Uterus (tissue), 2 donors: ENCODE measurements around the gene EVX1.

Source experiments
- POLR2A ChIP-seq, 2 donors: fragments of 450-650 bp; IDR thresholded peaks; one replicate each; pipeline ENCODE4 v1.6.1; 2016; ENCODE audit warnings: antibody characterized with exemption in 2 of 2, mild to moderate bottlenecking in 1 of 2, moderate library complexity in 1 of 2
- TF ChIP-seq, protein P1 (sequence below), 4 experiments: fragments of 200-600 bp in 2 of 4; fragments of 450-650 bp in 2 of 4; sonication (generic) in 2 of 4; IDR thresholded peaks; one replicate each; pipeline ENCODE4 v1.5.1; 2016 to 2019; ENCODE audit warnings: antibody characterized with exemption in 4 of 4, mild to moderate bottlenecking in 2 of 4, moderate library complexity in 1 of 4

DNA sequence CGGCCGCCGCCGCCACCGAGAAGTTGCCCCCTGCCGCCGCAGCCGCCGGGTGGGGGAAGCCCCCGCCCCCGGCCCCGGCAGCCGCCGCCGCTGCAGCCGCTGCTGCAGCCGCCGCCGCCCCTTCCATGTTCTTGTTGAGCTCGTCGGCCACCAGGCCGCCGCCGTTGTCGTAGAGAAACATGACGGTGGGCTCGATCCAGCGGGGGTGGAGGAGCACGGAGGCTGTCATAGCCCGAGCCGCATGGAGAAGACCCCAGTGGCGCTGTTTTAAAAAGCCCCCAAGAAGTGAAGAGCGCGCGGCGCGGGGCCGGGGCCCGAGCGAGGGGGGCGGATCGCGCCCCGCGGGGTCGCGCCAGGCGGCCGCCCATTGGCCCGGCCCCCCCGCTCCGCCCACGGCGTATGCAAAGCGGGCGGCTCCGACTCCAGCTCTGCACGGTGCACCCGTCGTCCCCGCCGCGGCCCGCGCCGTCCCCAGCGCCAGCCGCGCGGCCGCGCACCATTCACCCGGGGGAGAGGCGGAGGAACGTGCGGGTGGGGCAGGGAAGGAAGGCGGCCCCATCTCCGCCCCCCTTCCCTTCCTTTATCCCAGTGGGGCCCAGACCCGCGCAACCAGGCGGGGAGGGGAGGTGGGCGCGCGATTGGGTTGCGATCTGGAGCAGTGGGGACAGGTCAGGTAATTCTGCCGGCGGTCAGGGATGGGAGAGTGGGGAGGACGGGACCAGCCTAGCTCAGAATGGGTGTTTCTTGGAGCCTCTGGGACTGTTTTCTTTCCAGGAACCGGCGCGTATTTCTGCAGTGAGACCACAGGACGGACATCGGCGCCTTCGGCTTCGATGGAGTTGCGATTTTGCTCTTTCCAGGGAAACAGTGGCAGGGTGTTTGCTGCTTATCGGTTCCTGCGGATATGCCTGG, 42.5 kb upstream of the EVX1 start, which contains the start of gene HOXA13:
- TF ChIP-seq POLR2A (IDR thresholded peaks at IDR 0.05), result no peak
- TF ChIP-seq, protein P1, sequence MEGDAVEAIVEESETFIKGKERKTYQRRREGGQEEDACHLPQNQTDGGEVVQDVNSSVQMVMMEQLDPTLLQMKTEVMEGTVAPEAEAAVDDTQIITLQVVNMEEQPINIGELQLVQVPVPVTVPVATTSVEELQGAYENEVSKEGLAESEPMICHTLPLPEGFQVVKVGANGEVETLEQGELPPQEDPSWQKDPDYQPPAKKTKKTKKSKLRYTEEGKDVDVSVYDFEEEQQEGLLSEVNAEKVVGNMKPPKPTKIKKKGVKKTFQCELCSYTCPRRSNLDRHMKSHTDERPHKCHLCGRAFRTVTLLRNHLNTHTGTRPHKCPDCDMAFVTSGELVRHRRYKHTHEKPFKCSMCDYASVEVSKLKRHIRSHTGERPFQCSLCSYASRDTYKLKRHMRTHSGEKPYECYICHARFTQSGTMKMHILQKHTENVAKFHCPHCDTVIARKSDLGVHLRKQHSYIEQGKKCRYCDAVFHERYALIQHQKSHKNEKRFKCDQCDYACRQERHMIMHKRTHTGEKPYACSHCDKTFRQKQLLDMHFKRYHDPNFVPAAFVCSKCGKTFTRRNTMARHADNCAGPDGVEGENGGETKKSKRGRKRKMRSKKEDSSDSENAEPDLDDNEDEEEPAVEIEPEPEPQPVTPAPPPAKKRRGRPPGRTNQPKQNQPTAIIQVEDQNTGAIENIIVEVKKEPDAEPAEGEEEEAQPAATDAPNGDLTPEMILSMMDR (IDR thresholded peaks at IDR 0.05), result no peak
